ENCODE data around the gene NAPSA. TPM values are rescaled to one million over a fixed set of nuclear protein-coding genes. Genes with fewer than 3 reads are reported as not detected.

The NAPSA gene
- total and polyA plus RNA-seq, 2 of the 8 experiments (the other 6 are each of a cell fraction or from before 2014, with no cell fraction given), result 0.71 to 0.73 TPM

GRCh38 chr19:50377051-50377461, 11.6 kb upstream of the NAPSA start:
- H2BK5ac ChIP-seq (ENCODE audit: low read depth, low read length), result no peak overlapping the region
- FAIRE-seq, result no peak
- CTCF ChIA-PET (ENCODE audit: partially characterized antibody), result interaction anchor here (1.0 to 3.3 kb wide), 3 partner anchors 9 to 84 kb away, joined by 4 to 11 read pairs (median 9); no protein-coding TSS in a partner anchor

More at GRCh38 chr19:50377051-50377461, 11.6 kb upstream of the NAPSA start:
- Histone ChIP-seq H2AK5ac (ENCODE audit: low read depth, low read length) (no peak overlapping the region), H3K23me2 (ENCODE audit: low read depth, low read length) (no peaks in the 10 kb centered on the region), H3K4ac (replicated peaks; ENCODE audit: insufficient read length, low read depth, low read length) (no peak overlapping the region), H4K91ac (replicated peaks; ENCODE audit: insufficient read length, low read length) (no peak overlapping the region), H3K27ac (ENCODE audit: low read depth, low read length) (no peak overlapping the region), H3K4me3 (ENCODE audit: extremely low read depth in 1 of 4, insufficient read depth in 2 of 4, low read depth in 3 of 4, low read length in 4 of 4) (peak overlapping the region; percentile 14 to 52 (median 27); a peak in 6 of 8 replicates), H4K5ac (ENCODE audit: insufficient read length, low read depth, low read length) (no peak overlapping the region), H3K79me2 (ENCODE audit: control insufficient read depth in 1 of 2, insufficient read depth in 2 of 2, low read length in 2 of 2) (no peaks in the 10 kb centered on the region), H3K79me1 (ENCODE audit: low read depth, low read length) (no peaks in the 10 kb centered on the region; the same call in 1 of the 2 replicates), H4K8ac (ENCODE audit: extremely low read depth, insufficient read depth, low read length) (no peak overlapping the region), H3K4me1 (replicated peaks in 1 of 4; ENCODE audit: control insufficient read depth in 3 of 4, insufficient read depth in 4 of 4, low read length in 3 of 4) (peaks cover 0 to 4% (median 1%) of the 10 kb centered on the region in 4 experiments; a peak in 3 of 7 replicates), H2AFZ (ENCODE audit: low read length) (no peak overlapping the region), H3K27me3 (replicated peaks in 1 of 4; ENCODE audit: control insufficient read depth in 3 of 4, extremely low read depth in 1 of 4, insufficient read depth in 3 of 4, low read length in 3 of 4) (no peaks in the 10 kb centered on the region), H3K18ac (ENCODE audit: extremely low read depth, low read length) (no peak overlapping the region; the same call in 1 of the 2 replicates), H2BK12ac (ENCODE audit: low read depth, low read length) (no peak overlapping the region), H2BK20ac (ENCODE audit: low read length) (no peak overlapping the region), H3K56ac (replicated peaks; ENCODE audit: insufficient read length, low read depth, low read length) (no peak overlapping the region), H3K9ac (replicated peaks in 1 of 4; ENCODE audit: extremely low read depth in 1 of 4, low read depth in 3 of 4, low read length in 3 of 4) (no peak overlapping the region), H3K23ac (ENCODE audit: insufficient read length) (no peak overlapping the region), H3K14ac (ENCODE audit: insufficient read length) (no peak overlapping the region), H2BK120ac (replicated peaks; ENCODE audit: low read depth, low read length) (no peak overlapping the region), H4K20me1 (replicated peaks in 1 of 2; ENCODE audit: control insufficient read depth in 1 of 2, insufficient read depth in 2 of 2, low read length in 2 of 2) (peaks cover 5% of the 10 kb centered on the region in 2 experiments), H3K36me3 (ENCODE audit: control insufficient read depth in 2 of 4, insufficient read depth in 4 of 4, low read length in 3 of 4) (peaks cover 12 to 37% (median 31%) of the 10 kb centered on the region in 4 experiments), H3K4me2 (ENCODE audit: insufficient read depth in 1 of 2, low read depth in 2 of 2, low read length in 2 of 2) (peak overlapping the region; percentile 18 to 65; a peak in 3 of 4 replicates), H2BK15ac (ENCODE audit: low read length) (no peak overlapping the region), H3K9me3 (ENCODE audit: insufficient read depth in 2 of 2, low read depth in 1 of 2, low read length in 1 of 2) (no peaks in the 10 kb centered on the region)
- peak in 1 of 2 experiments; percentile 83 for DNase-seq (ENCODE audit: low read depth in 1 of 2, low spot score in 2 of 2)
- POLR2A ChIA-PET (ENCODE audit: partially characterized antibody), result interaction anchor here (1.7 to 1.9 kb wide), 2 partner anchors 10 to 44 kb away, joined by 5 to 7 read pairs; no protein-coding TSS in a partner anchor
- WGBS, 2 experiments (ENCODE audit: extremely low coverage in 1 of 2, insufficient coverage in 1 of 2, insufficient read length in 1 of 2, insufficient replicate concordance in 2 of 2, low coverage in 1 of 2, low lambda C conversion rate in 2 of 2, missing lambda C conversion rate in 1 of 2), result 29% methylated on average over 4 of the region's 7 CpGs; no CpG with 5 or more reads in 1 of the 2 experiments
- TF ChIP-seq CBX8 (IDR thresholded peaks at IDR 0.05; ENCODE audit: borderline replicate concordance, low read depth, low read length) (no peak), SP1 (IDR thresholded peaks at IDR 0.05; ENCODE audit: low read depth, low read length) (peak; percentile 62)

Measured in H1 (cell line).